GM19467 (cell line): ENCODE measurements around the gene ANXA8L1.
"Not testable (repeated sequence)": the region's sequence is repeated elsewhere in the genome, so short reads cannot be mapped to it uniquely, and the experiment has no call there.

ENCODE experiments used
- ATAC-seq: cut with Tn5 transposase; IDR thresholded peaks from one replicate; pipeline ENCODE4 v1.9.1; 2021; ENCODE audit warnings: mild to moderate bottlenecking, moderate library complexity; ENCODE audit not compliant: unreplicated experiment

The ANXA8L1 gene

GRCh38 chr10:46396441-46397279 is 21.1 kb downstream of the ANXA8L1 start:
- not testable (repeated sequence) for ATAC-seq

- not testable (repeated sequence) for ATAC-seq
Measured at GRCh38 chr10:46397767-46398166, 22.2 kb downstream of the ANXA8L1 start.

DNA sequence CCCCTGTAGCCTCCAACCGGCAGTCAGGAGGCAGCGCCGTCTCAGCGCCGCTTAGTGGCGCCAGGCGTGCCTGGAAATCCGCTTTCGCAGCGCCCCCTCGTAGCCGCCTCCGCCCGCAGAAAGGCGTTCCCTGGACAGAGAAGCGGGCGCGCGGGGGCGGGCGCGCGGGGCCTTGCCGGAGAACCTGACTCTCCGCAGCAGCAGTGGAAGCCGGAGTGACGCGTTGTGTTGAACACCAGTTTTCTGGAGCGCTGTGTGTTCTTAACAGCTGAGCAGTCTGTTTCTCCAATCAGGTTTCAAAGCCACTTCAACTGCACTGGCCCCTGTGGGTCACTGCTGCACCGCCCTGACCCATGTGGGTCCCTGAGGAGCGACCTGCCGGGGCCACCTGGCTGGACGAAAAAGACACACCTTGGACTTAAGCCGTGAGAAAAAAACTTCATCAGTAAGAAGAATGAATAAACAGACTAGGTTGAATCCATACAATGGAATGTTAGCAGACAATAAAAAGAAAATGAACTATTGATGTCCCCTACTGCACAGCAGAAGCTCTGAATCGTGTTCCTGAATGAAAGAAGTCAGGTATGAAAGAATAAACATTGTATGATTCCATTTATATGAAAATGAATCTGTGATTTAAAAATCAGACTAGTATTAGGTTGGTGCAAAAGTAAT is 22.8 kb downstream of the ANXA8L1 start:
- ATAC-seq, result not testable (repeated sequence)

- not testable (repeated sequence) for ATAC-seq
Measured at GRCh38 chr10:46409556-46409955, 34.0 kb downstream of the ANXA8L1 start.

DNA sequence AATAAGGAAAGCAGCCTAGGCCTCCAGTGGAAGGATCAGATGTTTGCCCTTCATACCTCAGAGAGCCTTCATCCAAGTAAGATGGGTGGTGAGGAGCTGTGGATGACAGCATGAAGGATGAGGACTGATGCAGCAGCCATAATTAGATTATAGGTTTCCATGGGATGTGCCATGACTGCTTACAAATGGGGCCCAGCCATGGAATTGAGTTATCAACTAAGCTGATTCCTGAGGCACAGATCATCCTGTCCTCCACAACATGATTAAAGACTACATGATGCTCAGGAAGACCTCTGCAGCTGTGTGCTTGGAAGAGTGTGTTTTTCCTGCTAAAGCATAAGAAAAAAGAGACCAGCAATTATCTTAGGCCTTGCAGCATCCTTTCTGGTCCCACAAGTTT is 35.5 kb downstream of the ANXA8L1 start:
- ATAC-seq, result not testable (repeated sequence)

DNA sequence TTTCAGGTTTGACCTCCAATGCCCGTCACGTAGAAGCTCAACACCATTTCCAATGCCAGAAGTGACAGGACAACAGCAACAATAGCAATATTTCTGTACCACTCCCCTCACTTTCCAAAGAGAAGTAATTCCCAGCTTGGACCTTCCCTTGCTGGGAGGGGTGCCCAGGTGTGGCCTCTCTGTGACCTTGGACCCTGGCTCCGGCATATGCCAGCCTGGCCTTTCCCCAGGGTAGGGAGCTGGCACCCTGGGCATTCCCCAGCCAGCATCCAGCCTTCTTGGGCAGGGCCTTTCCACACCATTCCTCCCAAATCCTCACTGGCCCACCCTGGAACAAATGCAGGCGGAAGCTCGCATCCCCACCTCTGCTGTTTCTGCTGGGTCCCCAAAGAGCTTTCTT is 37.1 kb downstream of the ANXA8L1 start:
- ATAC-seq, result not testable (repeated sequence)

DNA sequence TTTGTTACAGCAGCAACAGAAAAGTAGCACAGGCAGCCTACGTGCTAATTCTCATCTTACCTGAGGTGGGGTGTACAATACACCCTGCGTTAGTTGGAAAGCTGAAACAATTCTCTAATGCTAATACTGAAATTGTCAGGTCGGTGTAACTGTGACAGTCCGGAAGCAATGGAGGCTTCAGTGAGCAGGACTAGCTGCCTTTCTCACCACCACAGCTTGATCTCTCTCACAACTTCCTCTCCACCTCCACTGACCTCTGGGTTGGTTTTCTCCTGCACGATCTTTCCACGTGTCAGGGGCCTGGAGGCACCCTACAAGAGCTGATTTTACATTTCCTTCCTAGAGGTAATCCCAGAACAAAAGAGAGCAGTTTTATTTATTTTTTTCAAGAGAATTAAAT is 39.7 kb downstream of the ANXA8L1 start:
- not testable (repeated sequence) for ATAC-seq

DNA sequence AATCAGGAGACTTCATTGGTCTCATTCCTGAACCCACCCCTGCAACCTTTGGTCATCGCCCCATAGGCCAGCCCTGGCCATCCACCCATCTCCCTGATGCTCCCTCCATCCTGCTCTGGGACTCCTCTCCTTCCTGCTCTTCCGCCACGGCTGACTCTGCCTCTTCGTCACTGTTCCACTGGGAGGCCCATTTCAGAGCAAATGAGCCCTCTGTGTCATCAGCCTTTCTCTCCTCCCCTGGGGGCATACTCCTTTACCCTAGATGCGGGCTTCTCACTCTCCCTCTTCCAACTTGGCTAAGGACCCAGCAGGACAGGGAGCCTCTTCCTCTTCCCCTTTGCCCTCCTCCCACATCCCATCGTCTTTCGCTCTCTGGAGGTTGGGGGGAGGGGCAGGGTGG is 42.7 kb downstream of the ANXA8L1 start:
- not testable (repeated sequence) for ATAC-seq

DNA sequence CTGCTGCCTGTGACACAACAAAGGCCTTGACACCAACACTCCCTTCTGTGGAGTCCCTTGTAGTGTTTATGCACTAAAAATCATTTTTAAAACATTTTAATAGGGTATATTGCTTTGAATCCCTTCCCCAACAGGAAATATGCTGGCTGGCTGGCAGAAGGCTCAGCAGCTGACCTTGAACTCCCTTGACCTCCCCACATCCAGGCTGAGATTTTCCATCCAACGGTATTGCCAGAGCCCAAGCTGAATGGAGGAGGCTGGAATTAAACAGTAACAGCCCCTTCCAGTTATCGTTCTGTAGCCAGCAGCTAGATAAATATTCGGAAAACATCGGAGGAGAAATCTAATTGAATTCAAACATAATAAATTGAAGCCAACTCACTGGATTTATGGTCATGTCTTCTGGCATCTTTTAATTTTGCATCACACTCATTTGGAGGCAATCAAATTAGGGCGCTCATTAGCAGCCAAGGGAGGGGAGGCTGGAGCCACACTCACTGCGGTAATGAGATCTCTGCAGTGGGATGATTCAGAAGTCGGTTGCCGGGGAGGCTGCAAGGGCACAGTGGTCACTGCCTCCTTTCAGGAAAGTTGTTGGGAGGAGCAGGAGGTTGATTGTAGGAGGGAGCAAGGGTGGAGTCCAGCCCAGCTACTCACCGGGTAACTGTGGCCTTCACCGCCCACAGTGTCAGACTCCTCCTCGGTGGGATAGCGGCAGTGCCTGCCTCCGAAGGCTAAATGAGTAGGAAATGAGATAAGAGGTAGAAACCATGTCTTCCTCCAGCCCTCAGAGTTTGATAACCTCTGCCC is 44.2 kb downstream of the ANXA8L1 start:
- not testable (repeated sequence) for ATAC-seq

DNA sequence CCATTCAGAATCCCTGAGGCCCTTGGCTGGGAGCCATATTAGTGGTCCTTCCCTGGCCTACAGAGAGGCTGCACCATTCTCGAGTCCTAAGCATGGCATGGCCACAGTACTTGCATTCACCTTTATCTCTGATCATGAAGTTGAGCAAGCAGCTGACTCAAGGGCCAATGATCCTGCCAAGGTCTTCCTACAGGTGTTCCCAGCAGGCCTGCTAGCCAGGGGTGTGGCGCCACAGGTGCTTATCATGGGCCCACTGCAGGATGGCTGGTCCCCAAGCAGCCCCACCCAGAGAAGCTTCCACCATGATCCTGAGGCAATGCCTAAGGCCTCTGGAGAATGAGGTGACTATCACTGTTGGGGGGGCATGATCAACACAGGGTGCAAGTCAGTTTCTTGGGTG is 48.0 kb downstream of the ANXA8L1 start:
- not testable (repeated sequence) for ATAC-seq

GRCh38 chr10:46440942-46441341 is 65.4 kb downstream of the ANXA8L1 start:
- not testable (repeated sequence) for ATAC-seq
